ENCODE measurements around the gene SREK1.

SREK1 gene

GRCh38 chr5:66161356-66161755, 17.3 kb downstream of the SREK1 start:
- no peak for TF ChIP-seq CTCF (IDR thresholded peaks at IDR 0.05)
- DNase-seq (ENCODE audit: low spot score): no peak
- no peak overlapping the region for H3K27ac ChIP-seq
- H3K4me3 ChIP-seq: no peak overlapping the region

DNA sequence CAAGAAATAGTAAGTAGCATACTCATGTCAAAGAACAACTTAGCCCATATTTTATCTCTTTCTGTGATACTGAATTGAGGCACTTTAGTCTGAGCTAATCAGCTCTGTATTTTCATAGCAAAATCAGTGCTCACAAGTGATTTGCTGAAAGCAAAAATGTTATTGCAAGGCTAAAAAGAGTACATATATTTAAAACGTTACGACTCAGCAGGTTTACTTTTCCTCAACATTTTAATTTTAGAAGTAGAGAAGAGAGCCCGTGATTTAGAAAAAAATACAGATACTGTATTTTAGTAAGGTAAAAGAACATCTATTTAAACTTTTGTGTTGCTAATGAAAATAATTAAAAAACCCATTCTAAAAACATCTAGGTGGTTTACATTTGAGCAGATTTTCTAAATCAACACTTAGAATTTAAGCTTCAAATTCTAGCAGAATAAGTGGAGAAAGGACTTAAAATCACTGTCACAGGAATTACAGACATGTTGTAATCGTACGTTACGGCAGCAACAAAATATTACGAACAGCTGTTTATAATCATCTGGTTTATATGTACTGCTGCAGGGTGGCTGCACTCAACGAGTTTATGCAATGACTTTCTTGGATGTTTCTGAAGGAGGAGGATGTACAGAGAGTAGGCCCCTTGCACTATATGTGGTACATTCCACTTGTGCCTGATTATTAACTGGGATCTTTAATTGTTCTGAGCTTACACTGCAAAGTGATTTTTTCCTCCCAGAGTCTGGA, 20.1 kb downstream of the SREK1 start:
- H3K27ac ChIP-seq: no peak overlapping the region
- DNase-seq (ENCODE audit: low spot score): no peak
- H3K4me3 ChIP-seq: no peak overlapping the region
- TF ChIP-seq CTCF (IDR thresholded peaks at IDR 0.05): no peak

- no peak for TF ChIP-seq CTCF (IDR thresholded peaks at IDR 0.05)
- H3K27ac ChIP-seq: no peak overlapping the region
- DNase-seq (ENCODE audit: low spot score): no peak
- no peak overlapping the region for H3K4me3 ChIP-seq
Observed at GRCh38 chr5:66168226-66168625, 24.1 kb downstream of the SREK1 start.

GRCh38 chr5:66169534-66169933, 25.4 kb downstream of the SREK1 start:
- H3K4me3 ChIP-seq: no peak overlapping the region
- TF ChIP-seq CTCF (IDR thresholded peaks at IDR 0.05): no peak
- no peak overlapping the region for H3K27ac ChIP-seq
- DNase-seq (ENCODE audit: low spot score): no peak

- no peak for DNase-seq (ENCODE audit: low spot score)
- no peak for TF ChIP-seq CTCF (IDR thresholded peaks at IDR 0.05)
- no peak overlapping the region for H3K4me3 ChIP-seq
- no peak overlapping the region for H3K27ac ChIP-seq
Observed at GRCh38 chr5:66170195-66170919, 26.3 kb downstream of the SREK1 start.

DNA sequence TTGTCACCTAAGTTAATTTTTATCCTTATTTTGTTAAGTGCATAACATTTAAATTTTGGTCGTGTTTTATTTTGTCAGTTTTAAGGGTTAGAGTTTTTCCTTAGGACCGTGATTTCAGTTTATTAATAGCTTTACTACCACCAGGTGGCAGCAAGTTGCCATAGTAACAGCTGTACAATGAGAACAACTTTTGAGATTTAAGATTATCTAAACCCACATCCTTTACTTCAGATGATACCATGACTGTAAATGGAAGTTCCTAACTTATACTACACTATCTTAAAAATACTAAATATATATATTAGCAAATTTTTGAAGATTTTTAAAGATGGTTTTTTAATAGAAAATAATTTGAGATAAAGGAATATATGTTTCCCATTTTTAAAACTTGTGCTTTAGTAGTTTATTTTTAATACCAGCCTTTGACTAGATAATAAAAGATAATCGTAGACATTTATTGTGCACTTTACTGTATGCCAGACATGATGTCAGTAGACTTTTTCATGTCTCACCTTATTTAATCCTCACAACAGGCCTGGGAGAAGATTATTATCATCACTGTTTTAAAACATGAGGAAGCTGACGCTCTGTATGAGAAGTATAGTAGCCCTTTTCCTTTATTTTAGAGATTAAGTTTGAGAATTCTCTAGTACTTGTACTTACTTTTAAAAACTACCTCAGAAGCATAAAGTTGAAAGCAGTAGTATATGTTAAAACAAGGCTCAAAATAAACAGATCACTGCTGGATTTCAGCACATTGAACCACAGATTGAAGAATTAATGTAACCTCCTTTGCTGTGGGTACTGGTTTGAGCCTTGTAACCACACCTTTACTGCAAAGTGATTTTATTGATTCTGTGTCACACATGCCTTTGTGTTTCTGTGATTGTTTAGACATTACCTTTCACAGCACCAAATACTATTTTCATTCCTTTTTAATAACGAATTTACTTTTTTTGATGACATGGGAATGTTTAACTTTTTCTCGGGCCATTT, 27.5 kb downstream of the SREK1 start:
- H3K27ac ChIP-seq: no peak overlapping the region
- DNase-seq (ENCODE audit: low spot score): no peak
- peak; percentile 15 for TF ChIP-seq CTCF (IDR thresholded peaks at IDR 0.05)

More for the DNA sequence above, 27.5 kb downstream of the SREK1 start:
- H3K4me3 ChIP-seq: no peak overlapping the region

Measured in coronary artery (tissue), 2 donors.